HFF-Myc (cell line): Measurements from ENCODE around the gene MYD88.

Experiments used
- DNase-seq: peaks from one replicate; pipeline ENCODE4 v3.0.0-alpha.2; 2011; ENCODE audit warnings: low read depth; ENCODE audit errors: extremely low read depth
- H3K4me3 ChIP-seq: replicated peaks from 2 replicates; pipeline ENCODE4 v1.5.1; 2011; ENCODE audit warnings: low read depth, mild to moderate bottlenecking, control low read depth, low read length
- CTCF ChIP-seq: IDR thresholded peaks from 2 replicates; pipeline ENCODE4 v1.5.1; 2012; ENCODE audit warnings: mild to moderate bottlenecking, low read depth, low read length, control low read depth; ENCODE audit errors: missing control alignments

MYD88 gene

GRCh38 chr3:38146504-38146903, 8.0 kb downstream of the MYD88 start:
- no peak overlapping the region for H3K4me3 ChIP-seq
- DNase-seq, result no peak
- no peak for TF ChIP-seq CTCF

- no peak overlapping the region for H3K4me3 ChIP-seq
- TF ChIP-seq CTCF, result no peak
- DNase-seq, result no peak
Observed at GRCh38 chr3:38147421-38147820, 9.0 kb downstream of the MYD88 start.

- no peak overlapping the region for H3K4me3 ChIP-seq
- DNase-seq, result no peak
- TF ChIP-seq CTCF, result no peak
Observed at GRCh38 chr3:38148311-38148882, 9.9 kb downstream of the MYD88 start.

GRCh38 chr3:38149708-38150107, 11.2 kb downstream of the MYD88 start:
- TF ChIP-seq CTCF, result no peak
- no peak overlapping the region for H3K4me3 ChIP-seq
- no peak for DNase-seq

GRCh38 chr3:38150780-38151528, 12.5 kb downstream of the MYD88 start:
- no peak for DNase-seq
- TF ChIP-seq CTCF, result peak; percentile 18
- no peak overlapping the region for H3K4me3 ChIP-seq

- TF ChIP-seq CTCF, result no peak
- no peak for DNase-seq
- H3K4me3 ChIP-seq, result no peak overlapping the region
Observed at GRCh38 chr3:38151667-38152265, 13.3 kb downstream of the MYD88 start.
